Measurements from ENCODE around the gene MOCS1.

Gene MOCS1

GRCh38 chr6:39922821-39923220 is 11.4 kb downstream of the MOCS1 start:
- no peak for DNase-seq

GRCh38 chr6:39920157-39920556 is 14.1 kb downstream of the MOCS1 start:
- no peak for DNase-seq

- DNase-seq = no peak
Observed at GRCh38 chr6:39918831-39919230, 15.4 kb downstream of the MOCS1 start.

GRCh38 chr6:39917981-39918380 is 16.3 kb downstream of the MOCS1 start:
- DNase-seq = no peak

GRCh38 chr6:39917329-39917728 is 16.9 kb downstream of the MOCS1 start:
- DNase-seq = no peak

- DNase-seq = no peak
Observed at GRCh38 chr6:39915866-39916265, 18.4 kb downstream of the MOCS1 start.

- DNase-seq = no peak
Observed at GRCh38 chr6:39914239-39914638, 20.0 kb downstream of the MOCS1 start.

- no peak for DNase-seq
Observed at GRCh38 chr6:39913391-39913916, 20.8 kb downstream of the MOCS1 start.

GRCh38 chr6:39912446-39912845 is 21.8 kb downstream of the MOCS1 start:
- DNase-seq = no peak

- no peak for DNase-seq
Observed at GRCh38 chr6:39911513-39912125, 22.6 kb downstream of the MOCS1 start.

GRCh38 chr6:39910744-39911143 is 23.5 kb downstream of the MOCS1 start:
- no peak for DNase-seq

- no peak for DNase-seq
Observed at GRCh38 chr6:39910164-39910563, 24.1 kb downstream of the MOCS1 start.

GRCh38 chr6:39909701-39910100 is 24.6 kb downstream of the MOCS1 start:
- DNase-seq = no peak

- no peak for DNase-seq
Observed at GRCh38 chr6:39908838-39909583, 25.3 kb downstream of the MOCS1 start.

- no peak for DNase-seq
Observed at GRCh38 chr6:39907871-39908575, 26.2 kb downstream of the MOCS1 start.

- no peak for DNase-seq
Observed at GRCh38 chr6:39906318-39906761, 27.9 kb downstream of the MOCS1 start.

- no peak for DNase-seq
Observed at GRCh38 chr6:39905640-39905975, 28.7 kb downstream of the MOCS1 start.

- DNase-seq = no peak
Observed at GRCh38 chr6:39904946-39905639, 29.2 kb downstream of the MOCS1 start.

GRCh38 chr6:39903656-39904055 is 30.6 kb downstream of the MOCS1 start:
- no peak for DNase-seq

- no peak for DNase-seq
Observed at GRCh38 chr6:39902786-39903465, 31.3 kb downstream of the MOCS1 start.

GRCh38 chr6:39902136-39902535 is 32.1 kb downstream of the MOCS1 start:
- no peak for DNase-seq

- DNase-seq = no peak
Observed at GRCh38 chr6:39901670-39902069, 32.6 kb downstream of the MOCS1 start.

All from eye (tissue), 1 donor.